ENCODE data around the gene NDUFS7.
"Not testable (repeated sequence)": the region's sequence is repeated elsewhere in the genome, so short reads cannot be mapped to it uniquely, and the experiment has no call there.

NDUFS7 gene

DNA sequence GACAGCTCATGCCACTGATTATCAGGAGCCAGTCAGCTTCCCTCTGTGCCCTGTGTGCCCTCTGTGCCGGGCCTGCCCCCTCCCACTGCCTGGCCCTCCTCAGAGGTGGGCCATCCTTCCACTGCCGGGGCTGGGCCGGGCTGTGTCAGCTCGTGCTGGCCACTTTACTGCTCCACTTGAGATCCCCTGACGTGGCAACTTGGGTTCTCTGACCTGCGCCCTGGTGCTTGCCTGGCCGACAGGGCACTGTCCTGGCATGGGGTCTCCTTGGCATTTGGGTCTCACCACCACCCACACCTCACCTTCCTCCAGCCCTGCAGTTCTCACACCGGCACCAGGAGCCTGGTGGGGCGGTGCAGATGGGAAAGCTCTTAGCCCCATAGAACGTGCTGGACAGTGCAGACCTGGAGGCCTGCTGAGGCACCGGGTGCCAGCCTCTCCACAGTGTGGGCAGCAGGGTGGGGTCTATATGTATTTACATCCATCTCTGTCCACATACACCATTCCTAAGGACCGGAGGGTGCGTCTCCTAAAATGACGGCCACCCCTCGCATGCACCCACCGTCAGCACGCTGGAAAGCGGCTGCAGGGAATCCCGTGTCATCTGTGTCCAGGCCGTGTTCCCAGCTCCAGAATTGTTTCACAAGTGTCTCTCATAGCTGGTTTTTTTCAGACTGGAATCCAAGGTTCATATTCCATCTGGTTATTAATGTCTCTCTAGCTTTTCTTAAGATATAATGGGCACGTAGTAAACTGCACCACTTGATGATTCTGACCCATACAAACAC lies 35.4 kb downstream of the NDUFS7 start:
- no peak for DNase-seq (ENCODE audit: low read depth)

DNA sequence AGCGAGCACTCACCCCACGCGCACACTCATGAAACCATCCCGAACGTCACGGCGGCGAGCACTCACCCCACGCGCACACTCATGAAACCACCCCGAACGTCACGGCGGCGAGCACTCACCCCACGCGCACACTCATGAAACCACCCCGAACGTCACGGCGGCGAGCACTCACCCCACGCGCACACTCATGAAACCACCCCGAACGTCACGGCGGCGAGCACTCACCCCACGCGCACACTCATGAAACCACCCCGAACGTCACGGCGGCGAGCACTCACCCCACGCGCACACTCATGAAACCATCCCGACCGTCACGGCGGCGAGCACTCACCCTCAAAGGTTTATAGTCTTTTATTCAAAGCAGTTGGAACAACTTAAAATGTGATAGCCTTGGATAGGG lies 36.4 kb downstream of the NDUFS7 start:
- DNase-seq (ENCODE audit: low read depth), result not testable (repeated sequence)

GRCh38 chr19:1420590-1420989 lies 36.9 kb downstream of the NDUFS7 start:
- DNase-seq (ENCODE audit: low read depth), result no peak

- no peak for DNase-seq (ENCODE audit: low read depth)
These were observed 37.7 kb downstream of the NDUFS7 start for GRCh38 chr19:1421218-1421957.

DNA sequence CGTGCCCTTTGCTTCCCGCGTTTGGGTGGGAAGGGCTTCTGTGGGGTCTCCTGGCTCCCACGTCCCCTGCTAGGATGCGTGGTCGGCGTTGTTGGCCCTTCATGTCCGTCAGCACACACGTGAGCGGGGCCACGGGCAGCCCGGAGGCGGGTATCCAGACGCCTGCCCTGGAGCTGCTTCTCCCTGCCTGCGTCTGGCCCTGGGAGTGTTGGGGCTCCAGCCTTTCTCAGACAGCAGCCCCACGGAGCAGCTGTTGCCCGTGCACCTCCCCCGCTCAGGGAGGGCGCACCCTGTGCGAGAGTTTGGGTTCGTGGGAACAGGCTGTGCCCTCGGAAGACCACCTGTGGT lies 38.2 kb downstream of the NDUFS7 start:
- no peak for DNase-seq (ENCODE audit: low read depth)

GRCh38 chr19:1422360-1422759 lies 38.7 kb downstream of the NDUFS7 start:
- no peak for DNase-seq (ENCODE audit: low read depth)

DNA sequence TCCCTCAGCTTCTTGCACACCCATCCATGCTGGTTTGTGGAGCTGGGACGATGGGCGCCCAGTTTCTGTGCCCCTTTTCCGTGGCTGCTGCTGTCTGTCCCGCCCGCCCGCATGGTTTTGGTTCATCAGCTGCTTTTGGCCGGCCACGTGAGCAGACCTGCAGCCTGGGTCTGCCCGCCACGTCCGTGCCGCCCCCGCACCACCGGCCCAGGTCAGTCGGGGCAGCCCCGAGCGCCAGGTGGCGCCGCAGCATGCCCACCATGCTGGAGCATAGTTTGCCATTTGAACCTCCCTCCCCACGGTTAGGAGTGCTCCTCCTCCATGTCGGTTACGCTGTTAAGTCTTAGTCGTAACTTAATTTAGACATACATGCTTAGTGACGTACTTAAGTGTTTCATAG lies 39.2 kb downstream of the NDUFS7 start:
- DNase-seq (ENCODE audit: low read depth), result no peak

GRCh38 chr19:1423436-1424191 lies 39.9 kb downstream of the NDUFS7 start:
- DNase-seq (ENCODE audit: low read depth), result no peak

DNA sequence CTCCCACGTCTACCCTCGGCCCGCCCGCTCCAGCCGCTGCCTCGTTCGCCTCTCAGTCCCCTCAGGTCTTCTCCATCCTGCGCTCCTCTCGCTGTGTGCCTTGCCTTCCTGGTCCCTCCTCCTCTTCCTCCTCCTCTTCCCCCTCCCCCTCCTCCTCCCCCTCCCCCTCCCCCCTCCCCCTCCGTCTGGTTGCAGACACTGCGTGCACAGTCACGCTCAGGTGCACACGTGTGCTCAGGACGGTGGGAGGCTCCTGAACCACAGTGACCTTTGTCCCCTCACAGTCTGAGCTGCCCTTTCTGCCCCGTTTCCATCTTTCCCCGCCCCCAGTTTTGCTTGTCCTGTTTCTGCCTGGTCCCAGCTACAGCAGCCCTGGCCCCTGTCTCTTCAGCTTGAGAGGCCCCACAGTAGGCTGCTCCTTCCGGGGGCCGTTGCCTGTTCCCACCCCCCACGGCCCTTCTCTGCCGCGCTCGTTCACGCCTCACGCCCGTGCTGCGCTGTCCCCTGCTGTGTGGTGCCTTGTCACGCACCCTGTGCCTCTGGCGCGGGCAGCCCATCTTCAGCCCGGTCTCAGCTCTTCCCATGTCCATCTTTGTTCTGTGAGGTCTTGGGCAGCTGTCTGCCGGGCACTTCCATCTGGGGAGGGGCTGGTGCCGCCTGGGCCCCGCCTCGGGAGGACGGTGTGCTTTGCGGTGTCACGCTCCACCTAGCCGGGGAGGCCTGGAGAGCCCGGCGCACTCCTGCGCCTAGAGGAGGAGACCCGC lies 40.7 kb downstream of the NDUFS7 start:
- DNase-seq (ENCODE audit: low read depth), result no peak

DNA sequence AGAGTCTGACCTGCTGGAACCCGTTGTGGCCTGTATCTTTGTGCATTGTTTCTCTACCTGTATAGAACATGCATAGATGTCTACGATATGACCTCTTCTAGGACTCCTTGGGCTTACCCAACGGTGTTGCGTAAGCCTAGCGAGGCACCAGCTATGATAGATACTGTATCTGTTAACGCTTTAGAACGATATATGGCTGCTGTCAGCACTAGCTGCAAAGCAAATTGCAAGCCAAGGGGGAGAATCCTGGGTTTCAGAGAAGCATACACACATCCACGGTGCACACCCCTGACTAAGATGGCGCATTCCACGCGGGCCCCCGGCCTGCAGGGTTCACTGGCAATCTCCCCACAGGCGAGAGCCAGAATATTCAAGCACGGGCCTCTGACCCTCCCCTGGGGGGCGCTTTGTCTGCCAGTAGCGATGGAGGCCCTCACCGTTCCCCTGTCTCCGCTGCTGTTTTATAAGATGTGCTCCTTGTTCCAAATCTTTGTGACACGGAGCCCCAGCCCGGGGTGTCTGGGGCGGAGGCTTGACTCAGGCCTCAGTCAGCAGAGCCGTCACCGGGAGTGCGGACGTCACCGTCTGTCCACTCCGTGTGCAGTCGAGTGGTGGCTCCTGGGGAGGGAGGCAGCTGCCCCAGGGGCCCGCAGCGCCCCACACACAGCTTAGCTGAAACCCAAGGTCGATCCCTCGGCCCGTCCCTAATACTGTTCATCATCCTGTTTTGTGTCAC lies 41.6 kb downstream of the NDUFS7 start:
- DNase-seq (ENCODE audit: low read depth), result no peak

DNA sequence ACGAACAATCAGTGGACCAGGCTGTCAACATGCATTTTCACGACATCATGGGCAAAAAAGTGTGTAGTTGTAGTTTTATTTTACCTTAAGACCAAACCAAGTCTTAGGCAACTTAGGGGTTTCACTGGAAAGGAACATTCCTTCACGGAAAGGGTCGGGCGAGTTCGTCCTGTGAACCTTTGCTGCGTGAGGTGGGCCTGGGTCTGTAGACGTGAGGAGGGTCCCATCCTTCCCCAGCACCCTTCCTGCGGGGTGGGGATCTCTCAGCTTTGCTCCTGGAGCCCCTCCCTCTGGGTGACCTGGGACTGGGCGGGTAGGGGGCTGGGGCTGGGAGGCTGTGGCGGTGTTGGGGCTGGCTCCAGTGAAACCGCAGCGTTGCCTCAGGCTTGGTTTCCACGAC lies 42.2 kb downstream of the NDUFS7 start:
- no peak for DNase-seq (ENCODE audit: low read depth)

GRCh38 chr19:1426736-1427135 lies 43.0 kb downstream of the NDUFS7 start:
- DNase-seq (ENCODE audit: low read depth), result no peak

DNA sequence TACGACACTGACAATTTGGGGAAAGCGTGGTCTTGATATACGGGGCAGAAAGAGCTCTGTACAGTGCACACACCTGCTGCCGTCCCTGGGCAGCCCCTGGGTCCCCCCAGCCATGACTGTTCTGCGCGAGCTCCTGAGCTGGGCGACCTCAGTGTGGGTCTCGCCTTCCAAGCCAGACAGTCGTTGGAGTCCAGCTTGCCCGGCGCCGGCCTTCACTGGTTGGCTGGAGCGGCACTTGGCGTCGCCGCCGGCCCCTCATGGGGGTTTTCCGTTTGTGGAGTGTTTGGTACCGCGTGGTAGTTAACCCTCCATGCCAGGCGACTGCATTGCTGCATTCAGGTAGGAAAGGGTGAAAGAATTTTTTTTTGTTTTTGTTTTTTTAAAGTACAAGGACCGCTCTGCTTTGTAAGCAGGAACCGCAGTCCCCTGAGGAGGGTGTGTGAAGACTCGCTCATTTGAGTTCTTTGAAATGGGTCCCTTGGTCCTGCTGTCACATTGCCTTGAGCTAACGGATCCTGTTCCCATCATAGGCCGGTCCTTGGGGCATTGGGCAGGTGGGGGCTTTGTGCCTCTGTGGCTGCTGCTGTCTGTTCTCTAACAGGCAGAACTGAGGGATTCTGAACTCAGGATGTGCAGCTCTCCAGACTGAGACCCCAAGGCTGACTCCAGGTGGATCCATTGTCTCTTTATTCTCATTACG lies 43.7 kb downstream of the NDUFS7 start:
- DNase-seq (ENCODE audit: low read depth), result no peak

- DNase-seq (ENCODE audit: low read depth), result no peak
These were observed 45.2 kb downstream of the NDUFS7 start for GRCh38 chr19:1428738-1429391.

GRCh38 chr19:1429750-1430149 lies 46.0 kb downstream of the NDUFS7 start:
- no peak for DNase-seq (ENCODE audit: low read depth)

DNA sequence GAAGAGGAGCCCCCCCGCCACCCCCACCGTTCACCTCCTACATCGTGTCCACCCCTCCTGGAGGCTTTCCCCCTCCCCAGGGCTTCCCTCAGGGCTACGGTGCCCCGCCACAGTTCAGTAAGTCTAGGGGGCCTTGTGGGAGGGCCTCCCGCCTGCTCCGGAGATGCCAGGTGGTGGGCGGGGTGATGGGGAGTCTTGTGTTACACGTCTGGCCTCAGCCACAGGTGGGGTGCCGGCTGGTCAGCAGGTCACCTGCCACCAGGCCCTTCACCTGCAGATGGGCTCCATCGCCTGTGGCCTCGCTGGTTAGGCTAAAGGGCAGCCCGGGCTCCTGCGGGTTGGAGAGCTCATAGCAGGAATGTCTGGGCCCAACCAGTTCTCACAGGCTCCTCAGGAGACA lies 46.5 kb downstream of the NDUFS7 start:
- no peak for DNase-seq (ENCODE audit: low read depth)

GRCh38 chr19:1431759-1432506 lies 48.2 kb downstream of the NDUFS7 start:
- DNase-seq (ENCODE audit: low read depth), result no peak

DNA sequence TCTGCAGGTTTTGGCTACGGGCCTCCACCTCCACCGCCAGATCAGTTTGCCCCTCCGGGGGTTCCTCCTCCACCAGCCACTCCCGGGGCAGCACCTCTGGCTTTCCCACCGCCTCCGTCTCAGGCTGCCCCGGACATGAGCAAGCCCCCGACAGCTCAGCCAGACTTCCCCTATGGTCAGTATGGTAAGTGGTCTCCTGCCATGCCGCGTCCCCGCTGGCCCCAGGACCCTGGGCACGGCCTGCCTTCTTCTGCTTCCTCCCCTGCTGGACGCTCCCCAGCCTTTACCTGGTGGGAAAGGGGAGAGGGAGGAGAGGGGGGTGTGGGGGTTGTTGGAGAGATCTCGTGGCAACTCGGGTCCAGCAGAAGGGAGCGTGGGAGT lies 48.8 kb downstream of the NDUFS7 start:
- no peak for DNase-seq (ENCODE audit: low read depth)

Measured in fibroblast of the conjunctiva (primary cell).